H1 (cell line): ENCODE measurements around the gene ATP6V1A. TPM values are rescaled to one million over a fixed set of nuclear protein-coding genes. Genes with fewer than 3 reads are reported as not detected.
A peak's percentile ranks its signal among the peaks of the same experiment; 100 is the strongest.

Source experiments
- CTCF ChIA-PET: fragments of 300-600 bp; sonication (Branson Sonifier 250); formaldehyde crosslinking; loops from one replicate; lab custom pipeline; 2021; ENCODE audit not compliant: partially characterized antibody; lab: Charles Lee
- POLR2A ChIA-PET: fragments of 300-600 bp; sonication (Branson Sonifier 250); formaldehyde crosslinking; loops from one replicate; lab custom pipeline; 2021; ENCODE audit warnings: inconsistent platforms; ENCODE audit not compliant: partially characterized antibody; lab: Charles Lee
- DNase-seq, 2 experiments: peaks; one replicate each; pipeline versions ENCODE4 v3.0.0 to v3.0.0-alpha.2; 2010 to 2022; ENCODE audit warnings: low spot score in 2 of 2, low read depth in 1 of 2, mixed read lengths in 1 of 2
- FAIRE-seq: peaks from 2 replicates; lab custom pipeline; 2011; peaks lifted over from hg19 to GRCh38; lab: Jason Lieb, UNC
- H2AFZ ChIP-seq: 2 replicates; pipeline ENCODE4 v1.8.1; 2012; ENCODE audit warnings: low read length, inconsistent platforms
- H2AK5ac ChIP-seq: 2 replicates; pipeline ENCODE4 v1.6.1; 2013; ENCODE audit warnings: low read depth, low read length
- H2BK120ac ChIP-seq: replicated peaks from 2 replicates; pipeline ENCODE3; 2013; ENCODE audit warnings: low read depth, low read length, inconsistent platforms
- H2BK12ac ChIP-seq: 2 replicates; pipeline ENCODE4 v1.6.1; 2013; ENCODE audit warnings: low read depth, low read length
- H2BK15ac ChIP-seq: 2 replicates; pipeline ENCODE4 v1.6.1; 2013; ENCODE audit warnings: low read length
- H2BK20ac ChIP-seq: 2 replicates; pipeline ENCODE4 v1.6.1; 2013; ENCODE audit warnings: low read length
- H2BK5ac ChIP-seq: 2 replicates; pipeline ENCODE4 v1.6.1; 2013; ENCODE audit warnings: low read depth, low read length
- H3K14ac ChIP-seq: 2 replicates; pipeline ENCODE4 v1.6.1; 2013; ENCODE audit warnings: inconsistent platforms; ENCODE audit not compliant: insufficient read length
- H3K18ac ChIP-seq: 2 replicates; pipeline ENCODE4 v1.6.1; 2013; ENCODE audit warnings: low read length; ENCODE audit errors: extremely low read depth
- H3K23ac ChIP-seq: 2 replicates; pipeline ENCODE4 v1.6.1; 2013; ENCODE audit warnings: inconsistent platforms; ENCODE audit not compliant: insufficient read length
- H3K23me2 ChIP-seq: 2 replicates; pipeline ENCODE4 v1.6.1; 2013; ENCODE audit warnings: low read depth, low read length
- H3K27ac ChIP-seq: 2 replicates; pipeline ENCODE4 v1.6.1; 2011; ENCODE audit warnings: low read depth, low read length, inconsistent platforms
- H3K27me3 ChIP-seq, 4 experiments: replicated peaks in 1 of 4; 1 replicate in 1 of 4; 2 replicates in 3 of 4; pipeline versions ENCODE4 v1.6.1 to v1.8.1; 2011 to 2013; ENCODE audit warnings: low read length in 3 of 4, mild to moderate bottlenecking in 3 of 4, inconsistent platforms in 2 of 4, mixed read lengths in 2 of 4, moderate library complexity in 1 of 4; ENCODE audit not compliant: control insufficient read depth in 3 of 4, insufficient read depth in 3 of 4; ENCODE audit errors: extremely low read depth in 1 of 4
- H3K36me3 ChIP-seq, 4 experiments: 2 replicates each; pipeline versions ENCODE4 v1.6.1 to v1.8.1; 2011 to 2013; ENCODE audit warnings: mild to moderate bottlenecking in 4 of 4, low read length in 3 of 4, moderate library complexity in 2 of 4, control low read depth in 1 of 4, inconsistent platforms in 1 of 4; ENCODE audit not compliant: insufficient read depth in 4 of 4, control insufficient read depth in 2 of 4
- H3K4ac ChIP-seq: replicated peaks from 2 replicates; pipeline ENCODE3; 2013; ENCODE audit warnings: low read length, low read depth, mixed read lengths, inconsistent platforms; ENCODE audit not compliant: insufficient read length
- H3K4me1 ChIP-seq, 4 experiments: replicated peaks in 1 of 4; 1 replicate in 1 of 4; 2 replicates in 3 of 4; pipeline versions ENCODE4 v1.6.1 to v1.8.1; 2011 to 2013; ENCODE audit warnings: low read length in 3 of 4, inconsistent platforms in 2 of 4, mixed read lengths in 1 of 4; ENCODE audit not compliant: insufficient read depth in 4 of 4, control insufficient read depth in 3 of 4
- H3K4me2 ChIP-seq, 2 experiments: 2 replicates each; pipeline versions ENCODE4 v1.6.1 to v1.8.1; 2011 to 2013; ENCODE audit warnings: low read depth in 2 of 2, low read length in 2 of 2, control low read depth in 1 of 2, inconsistent platforms in 1 of 2, mild to moderate bottlenecking in 1 of 2; ENCODE audit not compliant: insufficient read depth in 1 of 2
- H3K4me3 ChIP-seq, 4 experiments: fragments of 200-600, 300-600 bp in 1 of 4; sonication (generic), shearing (Covaris generic), sonication (Bioruptor Twin) in 1 of 4; 2 replicates each; pipeline versions ENCODE4 v1.5.1 to v1.8.1; 2011 to 2016; ENCODE audit warnings: low read length in 4 of 4, low read depth in 3 of 4, control low read depth in 2 of 4, inconsistent platforms in 2 of 4, mild to moderate bottlenecking in 2 of 4, mixed read lengths in 1 of 4, moderate library complexity in 1 of 4; ENCODE audit not compliant: insufficient read depth in 2 of 4; ENCODE audit errors: extremely low read depth in 1 of 4
- H3K56ac ChIP-seq: replicated peaks from 2 replicates; pipeline ENCODE3; 2013; ENCODE audit warnings: low read depth, mild to moderate bottlenecking, mixed read lengths, low read length, inconsistent platforms; ENCODE audit not compliant: insufficient read length
- H3K79me1 ChIP-seq: 2 replicates; pipeline ENCODE4 v1.6.1; 2013; ENCODE audit warnings: low read depth, low read length, control low read depth
- H3K79me2 ChIP-seq, 2 experiments: 2 replicates each; pipeline versions ENCODE4 v1.6.1 to v1.8.1; 2012 to 2013; ENCODE audit warnings: low read length in 2 of 2, mild to moderate bottlenecking in 2 of 2, inconsistent platforms in 1 of 2; ENCODE audit not compliant: insufficient read depth in 2 of 2, control insufficient read depth in 1 of 2
- H3K9ac ChIP-seq, 4 experiments: replicated peaks in 1 of 4; 1 replicate in 1 of 4; 2 replicates in 3 of 4; pipeline versions ENCODE4 v1.6.1 to v1.8.1; 2011 to 2013; ENCODE audit warnings: low read depth in 3 of 4, low read length in 3 of 4, control low read depth in 2 of 4, mild to moderate bottlenecking in 2 of 4, moderate library complexity in 2 of 4, inconsistent platforms in 1 of 4; ENCODE audit errors: extremely low read depth in 1 of 4
- H3K9me3 ChIP-seq, 2 experiments: 2 replicates each; pipeline versions ENCODE4 v1.6.1 to v1.8.1; 2012 to 2013; ENCODE audit warnings: mild to moderate bottlenecking in 2 of 2, moderate library complexity in 2 of 2, control low read depth in 1 of 2, inconsistent platforms in 1 of 2, low read depth in 1 of 2, low read length in 1 of 2, mixed read lengths in 1 of 2; ENCODE audit not compliant: insufficient read depth in 2 of 2
- H4K20me1 ChIP-seq, 2 experiments: replicated peaks in 1 of 2; 2 replicates each; pipeline versions ENCODE3 to v1.8.1; 2011 to 2013; ENCODE audit warnings: inconsistent platforms in 2 of 2, low read length in 2 of 2, mild to moderate bottlenecking in 1 of 2; ENCODE audit not compliant: insufficient read depth in 2 of 2, control insufficient read depth in 1 of 2
- H4K5ac ChIP-seq: 2 replicates; pipeline ENCODE4 v1.6.1; 2013; ENCODE audit warnings: low read length, low read depth, mixed read lengths, inconsistent platforms; ENCODE audit not compliant: insufficient read length
- H4K8ac ChIP-seq: 2 replicates; pipeline ENCODE4 v1.8.0; 2013; ENCODE audit warnings: mild to moderate bottlenecking, moderate library complexity, low read length, inconsistent platforms; ENCODE audit not compliant: insufficient read depth; ENCODE audit errors: extremely low read depth
- H4K91ac ChIP-seq: replicated peaks from 2 replicates; pipeline ENCODE3; 2013; ENCODE audit warnings: low read length, mixed read lengths, inconsistent platforms; ENCODE audit not compliant: insufficient read length
- MAFK ChIP-seq: IDR thresholded peaks from 2 replicates; pipeline ENCODE4 v1.6.1; 2012; ENCODE audit warnings: low read depth, mild to moderate bottlenecking, improper control_type of control experiment, low read length
- PHF8 ChIP-seq: fragments of 200-600 bp; sonication (generic); conservative IDR thresholded peaks from 2 replicates; pipeline ENCODE4 v1.7.1; 2012; ENCODE audit warnings: low read depth, mild to moderate bottlenecking, inconsistent platforms, low read length, moderate library complexity
- SAP30 ChIP-seq: fragments of 300-600 bp; sonication (generic); IDR thresholded peaks from 2 replicates; pipeline ENCODE4 v1.7.1; 2012; ENCODE audit warnings: low read length, moderate library complexity, mild to moderate bottlenecking, inconsistent platforms; ENCODE audit not compliant: insufficient read depth, insufficient replicate concordance
- TAF1 ChIP-seq: IDR thresholded peaks from 2 replicates; pipeline ENCODE4 v1.6.1; 2011; ENCODE audit warnings: mild to moderate bottlenecking, low read depth, low read length
- WGBS, 2 experiments: shearing (Covaris generic) in 1 of 2; methylation state at CpG; one replicate each; pipeline versions ENCODE4 v1.1.6 to v1.1.7; 2013 to 2015; ENCODE audit warnings: low lambda C conversion rate in 2 of 2, mixed read lengths in 2 of 2, inconsistent platforms in 1 of 2, low coverage in 1 of 2, missing lambda C conversion rate in 1 of 2; ENCODE audit not compliant: insufficient replicate concordance in 2 of 2, insufficient coverage in 1 of 2, insufficient read length in 1 of 2; ENCODE audit errors: extremely low coverage in 1 of 2, missing lambda C conversion rate in 1 of 2; 5-methylcytosine and 5-hydroxymethylcytosine counted together
- polyA plus RNA-seq, 7 experiments: library from polyadenylated mRNA; depleted of rRNA in 3 of 7; stranded (reverse) in 5 of 7; unstranded in 2 of 7; fragments of >200 nt in 5 of 7; fragments of 200-250 nt in 2 of 7; gene quantifications; 1 replicate in 5 of 7; 2 replicates in 1 of 7; 4 replicates in 1 of 7; pipeline versions ENCODE4 v1.2.1 to v1.2.3, GENCODE V29; 2011 to 2013; ENCODE audit warnings: missing spikeins in 2 of 7, mixed read lengths in 2 of 7
- total RNA-seq: library from RNA; stranded (reverse); fragmentation: NEBNext Ultra II Directional; extraction: Animal tissue kit (Norgen Biotek cat#: 25700); gene quantifications from 2 replicates; pipeline ENCODE4 v1.2.1, GENCODE V29; 2021

ATP6V1A gene
- total and polyA plus RNA-seq, 2 of the 8 experiments (the other 6 are each of a cell fraction or from before 2014, with no cell fraction given): 15.4 to 90.9 TPM

- Histone ChIP-seq H4K8ac (no peak overlapping the region), H3K79me2 (peaks cover 5 to 100% of the 10 kb centered on the region in 2 experiments; a peak in 3 of 4 replicates), H3K14ac (no peak overlapping the region), H3K27ac (no peak overlapping the region), H2AFZ (no peak overlapping the region), H3K23ac (no peak overlapping the region), H3K23me2 (no peaks in the 10 kb centered on the region), H2AK5ac (no peak overlapping the region), H4K5ac (no peak overlapping the region), H2BK15ac (no peak overlapping the region), H2BK120ac (no peak overlapping the region), H3K4me1 (no peaks in the 10 kb centered on the region; a peak in 1 of 7 replicates), H2BK12ac (no peak overlapping the region), H3K18ac (no peak overlapping the region), H3K9ac (no peak overlapping the region), H3K27me3 (no peaks in the 10 kb centered on the region), H3K4me3 (no peak overlapping the region), H3K36me3 (peaks cover 0 to 10% (median 0%) of the 10 kb centered on the region in 4 experiments; a peak in 1 of 8 replicates), H2BK5ac (no peak overlapping the region), H3K56ac (no peak overlapping the region), H3K4ac (no peak overlapping the region), H3K4me2 (no peak overlapping the region), H2BK20ac (no peak overlapping the region), H4K91ac (no peak overlapping the region), H3K9me3 (no peaks in the 10 kb centered on the region), H3K79me1 (peaks cover 9% of the 10 kb centered on the region), H4K20me1 (peaks cover 4 to 7% of the 10 kb centered on the region in 2 experiments)
- ChIA-PET POLR2A (interaction anchor here (1.3 kb wide), 1 partner anchor 16 kb away, joined by 6 read pairs; no protein-coding TSS in a partner anchor), CTCF (interaction anchor here (0.8 to 2.5 kb wide), 5 partner anchors 7 to 235 kb away, joined by 3 to 12 read pairs (median 3); partner anchors contain the start of gene NAA50)
- DNase-seq (no peak), FAIRE-seq (no peak)
- 100% methylated on average over 1 of the region's 2 CpGs; no CpG with 5 or more reads in 1 of the 2 experiments for WGBS, 2 experiments
- TF ChIP-seq MAFK (peak; percentile 51; the same call in 1 of the 2 replicates), TAF1 (no peak), SAP30 (no peak), PHF8 (no peak)
These were observed 18.2 kb upstream of the ATP6V1A start for GRCh38 chr3:113728661-113729060.
